IPS-15b (cell line): Measurements from ENCODE around the gene GRIK3.

ENCODE experiments used
- H3K27me3 ChIP-seq: one replicate; pipeline ENCODE4 v1.6.1; 2013; ENCODE audit warnings: low read length; ENCODE audit not compliant: control insufficient read depth, insufficient read depth
- H3K36me3 ChIP-seq: one replicate; pipeline ENCODE4 v1.6.1; 2013; ENCODE audit warnings: low read length; ENCODE audit not compliant: control insufficient read depth, insufficient read depth
- H3K4me1 ChIP-seq: one replicate; pipeline ENCODE4 v1.6.1; 2013; ENCODE audit warnings: mild to moderate bottlenecking, low read length; ENCODE audit not compliant: control insufficient read depth, insufficient read depth
- H3K4me3 ChIP-seq: one replicate; pipeline ENCODE4 v1.5.1; 2013; ENCODE audit warnings: low read depth, low read length
- H3K9ac ChIP-seq: one replicate; pipeline ENCODE4 v1.6.1; 2013; ENCODE audit warnings: low read depth, mild to moderate bottlenecking, low read length
- H3K9me3 ChIP-seq: one replicate; pipeline ENCODE4 v1.6.1; 2013; ENCODE audit warnings: mild to moderate bottlenecking, low read length; ENCODE audit not compliant: control insufficient read depth, insufficient read depth

The GRIK3 gene

DNA sequence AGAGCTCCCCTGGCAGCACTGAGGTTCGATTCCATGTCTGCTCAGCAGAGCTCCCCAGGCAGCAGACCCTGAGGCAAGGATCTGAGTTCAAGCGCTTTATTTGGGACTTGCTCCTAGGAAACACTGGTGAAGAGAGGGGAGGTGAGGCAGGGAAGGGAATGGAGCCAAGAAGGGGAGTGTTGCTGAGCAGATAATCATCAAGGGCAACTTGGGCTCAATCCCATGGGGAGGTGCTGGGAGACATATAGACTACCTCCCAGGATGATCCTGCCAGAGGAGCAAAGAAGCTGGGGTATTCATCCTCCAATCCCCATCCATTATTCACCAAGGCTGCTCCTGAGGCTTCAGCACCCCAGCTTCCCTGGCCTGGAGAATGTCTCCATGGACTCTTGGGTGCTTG is 47.0 kb downstream of the GRIK3 start:
- Histone ChIP-seq H3K9ac (no peak overlapping the region), H3K4me3 (no peak overlapping the region), H3K9me3 (no peaks in the 10 kb centered on the region), H3K36me3 (no peaks in the 10 kb centered on the region), H3K27me3 (no peaks in the 10 kb centered on the region), H3K4me1 (no peaks in the 10 kb centered on the region)

DNA sequence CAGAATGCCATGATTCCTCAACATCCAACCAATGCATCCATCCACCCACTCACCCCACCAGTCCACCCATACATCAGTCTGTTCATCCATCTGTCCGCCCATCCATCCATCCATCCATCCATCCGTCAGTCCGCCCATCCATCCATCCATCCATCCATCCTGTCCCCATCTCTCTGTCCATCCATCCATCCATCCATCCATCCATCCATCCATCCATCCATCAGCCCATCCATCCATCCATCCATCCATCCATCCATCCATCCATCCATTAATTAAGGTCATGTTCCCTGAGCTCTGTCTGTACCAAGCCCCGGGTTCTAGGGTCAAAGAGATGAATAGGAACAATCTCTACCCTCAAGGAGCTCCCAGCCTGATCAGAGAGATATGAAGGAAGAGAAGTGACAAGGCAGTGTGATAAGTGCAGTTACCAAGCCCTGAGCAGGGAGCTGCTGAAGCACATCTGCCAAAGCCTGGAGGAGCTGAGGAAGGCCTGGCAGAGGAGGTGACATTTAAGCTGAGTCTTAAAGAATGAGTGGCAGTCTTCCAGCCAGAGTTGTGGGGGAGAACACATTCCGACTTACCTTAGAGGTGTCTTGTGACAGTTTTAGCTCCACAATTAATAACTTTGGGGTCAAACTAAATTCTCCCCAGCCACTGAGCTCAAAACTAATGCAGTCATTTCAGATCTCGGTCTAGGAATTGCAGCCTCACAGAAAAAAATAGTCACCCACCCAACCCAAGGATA is 47.9 kb downstream of the GRIK3 start:
- Histone ChIP-seq H3K9me3 (no peaks in the 10 kb centered on the region), H3K9ac (no peak overlapping the region), H3K4me3 (no peak overlapping the region), H3K36me3 (no peaks in the 10 kb centered on the region), H3K4me1 (no peaks in the 10 kb centered on the region), H3K27me3 (no peaks in the 10 kb centered on the region)

DNA sequence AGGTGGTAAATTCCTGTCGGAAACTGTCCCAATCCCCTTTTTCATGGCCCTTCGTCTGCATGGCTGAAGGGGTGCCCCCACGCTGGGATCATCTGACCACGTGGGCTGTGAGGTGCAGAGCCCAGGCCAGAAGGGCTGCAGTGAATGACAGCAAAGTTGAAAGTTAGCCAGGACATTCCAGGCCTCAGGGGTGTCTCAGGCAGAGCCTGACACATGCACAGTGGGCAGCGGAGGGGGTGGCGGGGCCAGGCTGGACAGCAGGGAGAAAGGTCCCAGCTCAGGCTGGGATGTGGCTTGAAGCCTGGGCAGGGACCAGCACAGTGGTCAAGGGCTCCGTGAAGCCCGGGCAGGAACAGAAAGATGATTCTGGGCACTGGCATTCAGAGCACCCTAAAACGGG is 49.6 kb downstream of the GRIK3 start:
- H3K4me1 ChIP-seq = no peaks in the 10 kb centered on the region
- H3K4me3 ChIP-seq = no peak overlapping the region
- H3K9me3 ChIP-seq = no peaks in the 10 kb centered on the region
- H3K27me3 ChIP-seq = no peaks in the 10 kb centered on the region
- H3K36me3 ChIP-seq = no peaks in the 10 kb centered on the region
- no peak overlapping the region for H3K9ac ChIP-seq

DNA sequence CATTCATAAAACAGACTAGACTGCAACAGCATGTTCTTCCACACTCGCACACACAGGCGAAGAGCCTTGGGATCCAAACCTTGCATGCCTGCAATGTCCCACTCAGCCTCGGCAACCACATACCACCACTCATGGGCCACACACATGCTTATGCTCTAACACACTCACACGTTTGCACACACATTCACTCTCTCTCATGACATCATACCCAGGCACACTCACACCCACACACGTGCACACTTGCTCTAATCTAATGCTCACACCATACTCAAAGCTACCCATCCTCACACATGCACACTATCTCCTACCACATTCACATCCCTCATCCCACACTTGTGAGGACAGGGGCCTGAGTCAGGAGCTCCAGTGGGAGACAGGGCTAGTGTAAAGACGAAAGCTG is 50.3 kb downstream of the GRIK3 start:
- Histone ChIP-seq H3K9me3 (no peaks in the 10 kb centered on the region), H3K36me3 (no peaks in the 10 kb centered on the region), H3K9ac (no peak overlapping the region), H3K4me3 (no peak overlapping the region), H3K4me1 (no peaks in the 10 kb centered on the region), H3K27me3 (peaks cover 3% of the 10 kb centered on the region)

DNA sequence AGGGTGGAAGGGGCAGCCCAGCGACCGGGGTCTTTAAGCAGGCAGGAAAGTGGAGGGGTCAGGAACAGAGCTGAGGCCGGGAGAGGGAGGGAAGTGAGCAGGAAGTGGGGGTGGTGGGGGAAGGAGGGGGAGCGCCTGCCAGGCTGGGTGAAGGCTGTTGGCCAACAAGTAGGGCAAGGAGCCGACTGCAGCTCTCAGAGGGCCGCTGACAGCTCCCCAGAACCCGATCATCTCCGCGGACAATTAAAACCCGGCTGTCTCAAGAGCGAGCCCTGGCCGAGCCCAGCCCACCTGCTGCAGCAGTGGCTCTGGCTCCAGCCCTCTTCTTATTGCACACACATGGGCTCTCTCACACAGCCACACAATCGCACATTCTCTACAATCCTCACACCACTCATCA is 51.6 kb downstream of the GRIK3 start:
- Histone ChIP-seq H3K4me1 (no peaks in the 10 kb centered on the region), H3K9ac (no peak overlapping the region)

DNA sequence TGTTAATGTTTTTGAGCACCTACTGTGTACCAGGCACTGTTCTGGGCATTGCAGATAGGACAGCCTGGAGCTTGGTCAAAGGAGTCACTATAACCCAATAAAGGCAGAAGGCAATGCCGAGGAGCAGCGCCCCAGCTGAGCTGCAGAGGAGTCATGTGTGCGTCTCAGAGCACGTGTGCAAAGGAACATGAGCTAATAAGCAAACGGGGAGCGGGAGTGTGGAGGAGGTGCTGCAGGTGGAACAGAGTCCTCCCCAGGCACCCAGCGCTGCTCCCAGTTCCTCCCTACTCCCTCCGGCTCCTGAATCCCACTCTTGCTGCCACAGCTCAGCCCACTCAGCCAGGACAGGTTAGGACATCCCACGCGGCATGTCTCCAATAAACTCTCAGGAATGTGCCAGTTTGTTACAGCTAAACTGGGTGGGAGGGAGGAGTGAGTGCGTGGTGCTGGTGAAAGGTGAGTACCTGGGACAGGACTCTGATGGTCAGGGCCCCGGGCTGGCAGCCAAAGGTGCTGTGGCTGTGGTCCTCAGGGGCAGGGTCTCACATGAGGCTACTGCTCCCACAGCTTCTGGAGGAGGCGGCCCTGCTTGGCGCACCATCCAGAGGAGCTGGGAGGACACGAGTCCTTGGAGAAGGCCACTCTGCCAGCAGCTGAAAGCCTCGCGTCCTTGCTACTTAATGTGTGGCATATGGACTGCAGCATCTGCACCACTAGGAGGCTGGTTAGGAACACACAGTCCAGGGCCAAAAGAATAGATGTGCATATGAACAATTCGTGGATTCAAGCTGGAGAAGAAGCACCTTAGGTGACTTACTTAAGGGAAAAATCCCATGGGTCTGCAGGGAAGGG is 52.3 kb downstream of the GRIK3 start:
- H3K9ac ChIP-seq = no peak overlapping the region

More for the DNA sequence above, 51.6 kb downstream of the GRIK3 start:
- Histone ChIP-seq H3K4me3 (no peak overlapping the region), H3K9me3 (no peaks in the 10 kb centered on the region), H3K27me3 (peaks cover 3% of the 10 kb centered on the region), H3K36me3 (no peaks in the 10 kb centered on the region)

DNA sequence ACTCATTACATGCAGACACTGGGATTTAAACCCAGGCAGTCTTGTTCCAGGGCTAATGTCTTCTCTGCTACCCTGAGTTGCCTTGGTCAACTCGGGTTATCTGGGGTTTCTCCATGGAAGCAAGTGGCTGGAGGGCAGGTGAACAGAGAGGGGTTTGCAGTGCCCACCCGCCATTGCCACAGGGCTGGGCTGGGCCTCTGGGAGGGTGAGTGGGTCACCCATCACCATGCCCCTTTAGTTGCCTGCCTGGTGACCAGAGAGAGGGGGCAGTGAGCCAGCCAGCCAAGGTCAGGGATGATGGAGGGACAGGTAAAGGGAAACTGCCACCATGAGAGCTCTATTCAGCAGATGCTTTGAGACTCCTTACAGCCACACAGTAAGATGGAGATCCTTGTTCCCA is 53.2 kb downstream of the GRIK3 start:
- peaks cover 3% of the 10 kb centered on the region for H3K27me3 ChIP-seq
- no peak overlapping the region for H3K9ac ChIP-seq
- H3K36me3 ChIP-seq = no peaks in the 10 kb centered on the region
- H3K4me1 ChIP-seq = no peaks in the 10 kb centered on the region
- no peak overlapping the region for H3K4me3 ChIP-seq
- H3K9me3 ChIP-seq = no peaks in the 10 kb centered on the region

More for the DNA sequence above, 52.3 kb downstream of the GRIK3 start:
- H3K4me1 ChIP-seq = no peaks in the 10 kb centered on the region
- no peaks in the 10 kb centered on the region for H3K36me3 ChIP-seq
- peaks cover 3% of the 10 kb centered on the region for H3K27me3 ChIP-seq
- H3K4me3 ChIP-seq = no peak overlapping the region
- no peaks in the 10 kb centered on the region for H3K9me3 ChIP-seq

DNA sequence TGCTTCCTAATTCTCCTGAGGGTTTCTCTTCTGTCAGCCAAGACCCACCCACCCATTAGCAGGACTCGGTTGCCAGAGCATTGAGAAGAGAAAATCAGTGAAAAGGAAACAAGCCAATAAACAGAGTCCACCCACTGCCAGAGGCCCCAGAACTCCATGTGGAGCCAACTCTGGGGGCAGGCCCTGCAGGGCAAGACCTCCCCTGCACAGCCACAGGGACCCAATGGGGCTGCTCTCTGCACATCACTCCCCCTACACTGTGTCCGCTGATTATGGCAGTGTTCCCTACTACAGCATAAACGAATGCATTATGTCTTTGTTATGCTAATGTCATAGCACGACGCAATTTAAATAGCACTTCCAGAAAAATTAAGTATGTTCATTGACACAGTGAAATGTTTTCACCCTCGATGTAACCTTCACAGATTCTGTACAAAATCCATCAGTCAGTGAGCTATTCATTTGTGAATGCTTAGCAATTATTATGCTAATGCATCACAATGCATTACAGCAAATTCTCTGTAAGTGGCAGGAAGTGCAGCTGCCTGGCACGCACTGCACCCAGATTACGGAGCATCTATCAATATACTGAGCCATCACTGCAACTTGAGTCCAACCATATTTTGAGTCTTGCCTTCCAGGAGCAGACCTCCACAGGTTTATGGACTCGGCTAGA is 56.4 kb downstream of the GRIK3 start:
- Histone ChIP-seq H3K9me3 (no peaks in the 10 kb centered on the region), H3K36me3 (no peaks in the 10 kb centered on the region), H3K4me1 (no peaks in the 10 kb centered on the region), H3K9ac (no peak overlapping the region), H3K27me3 (peaks cover 3% of the 10 kb centered on the region), H3K4me3 (no peak overlapping the region)

DNA sequence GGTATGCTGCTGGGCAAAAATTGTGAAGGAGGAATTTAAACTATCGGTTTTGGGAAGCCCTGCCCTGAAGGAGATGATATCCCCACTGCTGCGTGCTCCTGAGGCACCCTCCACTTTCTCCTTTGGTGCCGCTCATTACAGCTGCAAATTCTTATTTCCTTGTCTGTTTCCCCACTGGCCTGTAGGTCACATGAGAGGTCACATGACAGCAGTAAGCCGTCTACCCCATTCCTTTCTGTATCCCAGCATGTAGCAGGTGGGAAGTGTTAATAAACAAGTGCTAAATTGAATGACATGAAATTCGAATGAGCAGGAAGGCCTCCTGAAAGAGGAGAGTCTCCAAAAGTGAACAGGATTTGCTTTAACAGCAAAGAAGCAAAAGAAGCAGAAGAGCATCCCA is 58.7 kb downstream of the GRIK3 start:
- Histone ChIP-seq H3K27me3 (peaks cover 3% of the 10 kb centered on the region), H3K9ac (no peak overlapping the region), H3K9me3 (no peaks in the 10 kb centered on the region), H3K4me3 (no peak overlapping the region), H3K36me3 (no peaks in the 10 kb centered on the region), H3K4me1 (no peaks in the 10 kb centered on the region)

DNA sequence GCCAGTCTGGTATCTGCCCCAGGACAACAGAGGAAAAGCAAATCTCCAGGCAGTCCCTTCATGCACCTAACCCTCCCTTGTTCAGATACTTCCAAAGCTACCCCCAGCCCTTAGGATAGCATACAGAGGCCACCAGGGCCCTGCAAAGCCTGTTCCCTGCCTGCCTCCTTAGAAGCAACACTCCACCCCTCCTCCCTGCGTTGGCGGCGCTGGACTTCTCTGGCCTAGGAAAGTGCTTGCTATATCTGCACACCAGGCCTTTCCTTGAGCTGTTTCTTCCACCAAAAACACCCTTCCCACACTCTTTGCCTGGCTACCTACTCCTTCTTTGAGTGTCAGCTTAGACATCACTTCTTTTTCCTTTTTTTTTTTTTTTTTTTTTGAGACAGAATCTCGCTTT is 61.3 kb downstream of the GRIK3 start:
- Histone ChIP-seq H3K4me3 (no peak overlapping the region), H3K4me1 (peaks cover 2% of the 10 kb centered on the region), H3K9me3 (no peaks in the 10 kb centered on the region), H3K9ac (no peak overlapping the region), H3K27me3 (no peaks in the 10 kb centered on the region), H3K36me3 (no peaks in the 10 kb centered on the region)

DNA sequence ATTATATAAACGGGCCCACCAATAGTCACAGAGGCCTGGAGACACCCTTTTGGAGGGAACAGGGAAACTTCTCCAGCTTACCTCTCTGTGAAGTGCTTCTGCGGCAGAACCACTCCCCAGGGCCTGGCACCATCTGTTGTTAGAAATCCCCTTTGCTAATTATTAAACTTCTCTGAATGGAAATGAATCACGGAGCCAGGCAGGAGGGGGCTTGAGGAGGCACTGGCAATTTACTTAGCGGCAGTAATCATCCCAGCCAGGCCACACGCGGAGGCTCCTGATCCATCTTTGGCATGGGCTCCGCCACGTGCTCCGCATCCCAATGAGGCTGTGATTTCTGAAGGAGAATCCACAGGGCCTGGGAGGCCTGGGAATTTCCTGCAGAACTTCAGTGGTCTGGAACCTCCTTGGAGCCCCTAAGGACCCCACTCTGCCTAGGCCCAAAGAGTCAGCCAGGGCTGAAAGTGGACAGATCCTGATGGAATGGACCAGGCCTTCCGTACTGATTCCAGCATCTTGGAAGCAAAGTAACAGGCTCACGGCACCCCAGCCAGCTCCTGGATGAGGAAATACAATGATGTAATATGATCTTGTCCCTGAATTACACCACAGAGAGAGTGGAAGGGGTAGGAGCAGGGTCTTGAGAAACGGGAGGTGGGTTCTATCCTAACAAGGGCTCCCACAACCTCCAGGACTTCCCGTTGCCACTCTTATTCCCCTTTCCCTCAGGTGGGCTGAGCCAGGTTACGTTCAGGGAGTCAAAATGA is 62.3 kb downstream of the GRIK3 start:
- no peak overlapping the region for H3K4me3 ChIP-seq
- no peaks in the 10 kb centered on the region for H3K27me3 ChIP-seq
- H3K9me3 ChIP-seq = no peaks in the 10 kb centered on the region
- H3K9ac ChIP-seq = no peak overlapping the region
- H3K4me1 ChIP-seq = peaks cover 2% of the 10 kb centered on the region
- no peaks in the 10 kb centered on the region for H3K36me3 ChIP-seq
